Measurements from ENCODE around the gene WWTR1.

The WWTR1 gene

DNA sequence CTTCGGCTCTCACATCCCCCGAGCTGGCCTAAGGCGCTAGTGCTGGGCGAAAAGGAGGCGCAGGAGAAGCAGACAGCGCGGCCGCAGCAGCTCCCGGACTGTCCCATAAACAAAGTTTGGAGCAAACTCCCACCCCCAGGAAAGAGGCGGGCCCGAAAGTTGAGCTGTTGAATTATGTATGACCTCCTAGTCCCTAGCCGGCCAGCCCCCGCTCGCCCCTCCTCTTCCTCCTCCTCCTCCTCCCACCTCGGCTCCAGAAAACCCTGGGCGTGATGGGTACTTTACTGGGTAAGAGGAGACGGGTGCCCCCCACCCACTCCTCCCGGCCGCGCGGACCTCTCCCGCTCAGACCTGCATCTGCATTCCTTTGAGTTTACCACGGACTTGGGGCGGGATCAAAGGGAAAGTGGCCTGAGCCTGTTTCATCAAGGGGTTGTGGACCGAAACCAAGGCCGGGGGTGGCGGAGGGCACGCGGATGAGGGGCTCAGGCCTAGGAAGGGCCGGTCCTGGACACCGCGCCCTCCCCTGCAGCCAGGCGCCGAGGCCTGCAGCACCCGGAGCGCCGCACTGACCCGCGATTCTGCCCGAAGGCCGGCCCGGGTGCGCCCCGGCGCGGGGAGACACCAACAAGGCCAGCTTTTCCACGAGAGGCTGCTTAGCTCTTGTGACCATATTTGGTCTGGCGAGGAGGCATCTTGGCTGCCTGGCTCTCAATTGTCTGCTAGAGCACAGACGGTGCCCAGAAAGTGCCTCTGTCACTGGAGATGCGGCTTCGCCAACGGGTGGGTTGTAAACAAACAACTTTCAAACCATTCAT, at the start of gene WWTR1:
WWTR1 (minus strand) TSS at position 100 of the 818 bp plus-strand sequence. CDS start 719 bp downstream, outside the sequence.
- peak in 1 of 2 donors; percentile 10 for DNase-seq (ENCODE audit: low read depth in 2 of 2)

DNA sequence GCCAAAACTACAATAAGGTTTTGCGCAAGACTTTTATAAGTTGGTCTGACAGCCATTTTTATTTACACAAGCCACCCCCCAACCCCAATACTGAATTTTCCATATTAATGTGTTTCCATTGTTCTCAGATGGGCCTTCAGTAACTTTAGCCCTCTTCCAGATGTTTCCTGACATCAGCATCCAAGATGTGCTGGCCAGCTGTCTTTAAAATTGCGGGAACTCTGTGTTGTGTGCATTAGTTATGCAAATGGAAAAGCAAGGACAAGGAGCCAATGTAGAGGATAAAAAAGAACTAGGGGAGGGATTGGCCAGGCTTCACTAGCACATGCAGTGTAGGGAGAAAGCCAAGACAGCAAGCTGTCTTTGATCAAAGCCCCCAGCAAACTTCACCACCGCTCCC, 49.1 kb upstream of the WWTR1 start:
- no peak for DNase-seq (ENCODE audit: low read depth in 2 of 2)

DNA sequence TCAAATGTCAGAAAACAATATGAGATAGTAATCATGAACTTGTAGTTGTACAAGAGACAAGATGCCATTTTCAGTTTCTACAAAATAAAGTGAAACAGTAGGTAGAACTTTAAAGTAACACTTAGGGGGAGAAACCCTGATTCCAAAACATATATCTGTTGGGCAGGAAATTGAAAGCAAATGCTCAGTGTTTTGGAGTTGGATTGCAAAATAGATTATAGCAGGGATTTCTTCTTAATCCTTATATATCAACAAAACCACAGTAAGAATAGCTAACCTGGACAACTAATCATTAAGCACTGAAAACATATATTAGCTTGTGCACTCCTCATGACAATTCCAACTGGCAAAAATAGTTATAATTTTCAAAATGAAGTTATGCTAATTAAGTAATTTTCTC, 47.6 kb upstream of the WWTR1 start:
- DNase-seq (ENCODE audit: low read depth in 2 of 2) = no peak

DNA sequence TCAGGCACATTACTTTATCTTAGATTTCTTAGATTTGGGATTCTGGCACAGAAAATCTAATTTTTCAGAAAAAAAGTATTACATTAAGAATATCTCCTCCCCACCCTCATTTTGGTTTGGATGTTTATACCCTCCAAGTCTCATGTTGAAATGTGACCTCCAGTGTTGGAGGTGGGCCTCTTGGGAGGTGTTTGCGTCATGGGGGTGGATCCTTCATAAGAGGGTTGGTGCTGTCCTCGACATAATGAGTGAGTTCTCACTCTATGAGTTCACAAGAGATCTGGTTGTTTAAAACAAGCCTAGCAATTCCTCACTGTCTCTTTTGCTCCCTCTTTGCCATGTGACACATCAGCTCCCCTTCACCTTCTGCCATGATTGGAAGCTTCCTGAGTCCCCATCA, 45.6 kb upstream of the WWTR1 start:
- DNase-seq (ENCODE audit: low read depth in 2 of 2) = no peak

DNA sequence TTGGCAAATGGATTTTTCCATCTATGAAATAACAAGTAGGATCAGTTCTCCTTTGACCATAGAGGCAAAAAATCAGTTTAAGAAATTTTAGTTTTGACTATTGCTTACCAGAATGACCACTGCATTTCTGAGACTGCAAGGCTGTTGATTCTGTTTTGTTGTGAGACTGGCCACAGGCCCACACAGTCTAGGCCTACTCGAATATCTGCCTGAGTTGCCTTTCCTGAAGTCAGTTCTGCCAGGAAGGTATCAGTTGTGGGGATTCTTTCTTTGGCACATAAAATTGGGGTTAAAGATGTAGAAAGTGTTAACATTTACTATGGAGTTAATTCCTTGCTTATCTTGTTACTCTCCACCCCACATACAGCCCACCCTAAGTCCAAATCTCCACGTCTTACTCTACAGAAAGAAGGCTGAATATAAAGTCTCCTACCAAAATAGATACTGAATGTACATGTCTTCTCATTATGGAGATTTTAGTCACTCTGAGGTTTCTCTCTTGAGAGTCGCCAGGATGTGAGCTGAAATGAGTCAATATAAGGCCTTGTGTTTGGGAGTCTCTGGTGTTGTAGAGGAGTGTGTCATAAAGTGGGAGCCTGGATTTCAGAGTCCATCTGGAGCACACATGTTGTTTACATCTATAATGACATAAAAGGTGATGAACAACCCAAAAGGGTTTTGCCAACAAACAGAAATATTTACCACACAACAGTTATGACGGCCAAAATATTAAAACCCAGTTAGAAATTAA, 45.0 kb upstream of the WWTR1 start:
- DNase-seq (ENCODE audit: low read depth in 2 of 2) = no peak

DNA sequence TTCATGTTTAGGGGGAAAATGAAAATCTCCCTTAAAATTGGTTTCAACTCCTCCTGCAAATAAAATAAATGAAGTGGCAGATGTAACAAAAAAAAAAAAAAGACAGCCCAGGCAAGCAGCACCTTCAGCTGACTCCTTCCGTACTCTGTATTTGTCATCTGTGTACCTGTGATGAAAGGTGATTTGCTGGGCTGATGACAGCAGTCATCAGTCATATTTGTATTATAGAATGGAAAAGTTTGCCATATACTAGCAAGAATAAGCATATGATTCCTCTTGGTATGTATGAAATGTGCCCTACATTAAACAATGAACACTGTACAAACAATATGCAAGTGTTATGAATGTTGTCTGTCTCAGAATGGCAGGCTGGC, 44.1 kb upstream of the WWTR1 start:
- no peak for DNase-seq (ENCODE audit: low read depth in 2 of 2)

DNA sequence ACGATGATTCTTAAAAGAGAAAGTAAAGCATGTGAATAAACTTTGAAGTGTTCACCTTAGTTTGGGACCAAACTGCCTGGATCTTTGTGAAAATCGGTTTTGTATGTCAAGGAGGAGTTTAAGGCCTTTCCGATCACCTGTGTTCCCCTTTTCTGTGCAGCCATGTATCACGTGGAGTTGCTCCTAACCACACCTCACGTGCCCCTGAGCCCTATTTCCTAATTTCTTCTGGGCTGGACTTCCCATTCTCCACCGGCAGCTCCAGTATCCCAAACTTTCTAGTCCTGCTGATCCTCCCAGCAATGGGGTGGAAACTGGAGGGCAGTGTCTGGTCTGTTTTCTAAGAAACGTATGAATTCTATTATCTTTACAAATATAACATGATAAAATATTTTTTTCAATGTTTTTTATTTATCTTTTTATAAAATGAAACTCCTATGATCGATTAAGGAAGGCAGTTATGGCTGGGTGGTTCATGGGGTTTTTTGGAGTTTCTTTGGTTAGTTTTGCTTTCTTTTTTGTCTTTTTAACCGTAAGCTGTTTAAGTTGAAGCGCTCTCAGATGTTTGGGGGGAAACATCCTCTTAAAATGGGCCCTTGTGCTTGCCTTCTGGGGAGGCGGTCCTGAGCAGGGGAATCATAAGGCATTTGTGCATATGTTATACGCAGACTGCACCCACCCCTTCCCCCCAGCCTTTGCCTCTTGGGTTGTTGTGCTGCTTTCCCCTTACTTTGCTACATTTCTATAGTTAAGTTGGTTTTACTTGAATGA, 43.6 kb upstream of the WWTR1 start:
- DNase-seq (ENCODE audit: low read depth in 2 of 2) = no peak

DNA sequence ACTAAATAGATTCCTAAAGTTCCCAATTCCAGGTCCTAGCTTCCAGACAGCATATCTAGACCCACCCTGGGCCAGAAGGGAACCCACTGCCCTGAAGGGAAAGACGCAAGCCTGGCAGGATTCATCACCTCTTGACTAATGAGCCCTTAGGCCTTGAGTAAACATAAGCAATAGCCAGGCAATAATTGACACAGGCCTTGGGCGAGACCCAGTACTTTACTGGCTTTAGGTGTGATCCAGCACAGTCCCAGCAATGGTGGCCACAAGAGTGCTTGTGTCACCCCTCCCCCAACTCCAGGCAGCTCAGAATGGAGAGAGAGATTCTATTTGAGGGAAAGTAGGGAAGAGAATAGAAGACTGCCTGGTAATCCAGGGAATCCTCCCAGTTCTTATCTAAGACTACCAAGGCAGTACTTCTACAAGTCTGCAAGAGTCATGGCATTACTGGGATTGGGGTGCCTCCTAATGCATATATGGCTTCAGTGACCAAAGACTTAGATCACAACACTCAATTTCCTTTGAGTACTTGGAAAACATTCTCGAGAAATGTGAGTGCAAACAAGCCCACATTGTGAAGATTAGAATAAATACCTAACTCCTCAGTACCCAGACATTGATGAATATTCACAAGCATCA, 30.4 kb upstream of the WWTR1 start:
- DNase-seq (ENCODE audit: low read depth in 2 of 2) = no peak

DNA sequence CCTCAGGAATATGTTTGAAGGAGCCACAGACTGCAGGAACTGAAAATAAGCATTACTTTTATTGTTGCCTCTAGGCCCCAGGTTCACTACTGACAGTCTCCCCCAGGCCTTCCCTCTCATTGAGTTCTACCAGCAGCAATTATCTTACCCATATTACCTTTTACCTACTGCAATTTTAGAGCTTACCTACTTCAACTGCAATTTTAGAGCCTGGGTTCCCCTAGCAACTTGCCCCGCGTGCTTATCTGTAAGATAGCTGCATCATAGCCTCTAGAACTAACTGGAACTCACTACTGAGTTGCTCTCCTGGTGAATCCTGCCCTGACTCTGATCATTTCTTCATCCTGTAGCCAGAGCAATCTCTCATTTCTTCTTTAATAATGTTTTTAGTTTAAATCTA, 29.2 kb upstream of the WWTR1 start:
- no peak for DNase-seq (ENCODE audit: low read depth in 2 of 2)

DNA sequence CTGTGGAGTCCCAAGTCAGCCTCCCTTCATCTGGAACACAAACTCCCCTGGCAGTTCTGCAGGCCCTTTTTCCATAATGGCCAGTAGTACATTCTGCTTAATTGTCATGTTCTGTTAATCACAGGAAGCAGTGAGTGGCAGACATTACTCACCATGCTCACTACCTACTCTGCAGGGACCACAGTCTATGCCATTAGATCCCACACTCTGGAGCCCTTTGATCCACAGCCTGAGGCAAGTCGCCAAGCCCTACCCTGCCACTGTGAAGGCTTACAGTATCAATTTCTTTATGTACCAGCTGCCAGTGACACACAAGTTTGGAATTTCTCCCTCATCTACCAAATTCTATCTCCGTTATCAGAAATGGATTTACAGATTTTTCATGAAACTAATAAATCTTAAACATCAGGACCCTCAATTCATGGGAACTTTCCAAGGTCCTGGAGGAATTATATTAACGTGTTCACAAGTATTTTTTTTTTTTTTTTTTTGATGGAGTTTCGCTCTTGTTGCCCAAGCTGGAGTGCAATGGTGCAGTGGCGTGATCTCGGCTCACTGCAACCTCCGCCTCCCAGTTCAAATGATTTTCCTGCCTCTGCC, 20.6 kb upstream of the WWTR1 start:
- DNase-seq (ENCODE audit: low read depth in 2 of 2) = no peak

DNA sequence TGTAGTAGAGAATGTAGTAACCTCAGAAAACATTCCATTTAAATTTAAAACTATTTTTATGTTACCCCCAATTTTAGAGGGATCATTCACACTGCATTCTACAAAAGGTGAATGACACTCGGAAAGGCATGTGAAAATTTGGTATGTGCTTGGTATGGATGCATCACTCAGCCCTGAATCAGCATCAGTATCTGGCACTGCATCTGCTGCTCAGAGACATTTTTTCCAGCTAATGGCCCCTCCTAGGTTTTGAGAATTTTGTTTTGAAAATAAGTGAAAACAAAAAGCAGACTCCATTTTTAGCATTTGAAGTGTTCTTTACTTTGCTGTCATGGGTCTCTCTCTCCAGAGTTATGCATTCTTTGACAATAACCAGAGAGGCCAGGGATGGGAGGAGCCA, 15.6 kb upstream of the WWTR1 start:
- DNase-seq (ENCODE audit: low read depth in 2 of 2) = no peak

DNA sequence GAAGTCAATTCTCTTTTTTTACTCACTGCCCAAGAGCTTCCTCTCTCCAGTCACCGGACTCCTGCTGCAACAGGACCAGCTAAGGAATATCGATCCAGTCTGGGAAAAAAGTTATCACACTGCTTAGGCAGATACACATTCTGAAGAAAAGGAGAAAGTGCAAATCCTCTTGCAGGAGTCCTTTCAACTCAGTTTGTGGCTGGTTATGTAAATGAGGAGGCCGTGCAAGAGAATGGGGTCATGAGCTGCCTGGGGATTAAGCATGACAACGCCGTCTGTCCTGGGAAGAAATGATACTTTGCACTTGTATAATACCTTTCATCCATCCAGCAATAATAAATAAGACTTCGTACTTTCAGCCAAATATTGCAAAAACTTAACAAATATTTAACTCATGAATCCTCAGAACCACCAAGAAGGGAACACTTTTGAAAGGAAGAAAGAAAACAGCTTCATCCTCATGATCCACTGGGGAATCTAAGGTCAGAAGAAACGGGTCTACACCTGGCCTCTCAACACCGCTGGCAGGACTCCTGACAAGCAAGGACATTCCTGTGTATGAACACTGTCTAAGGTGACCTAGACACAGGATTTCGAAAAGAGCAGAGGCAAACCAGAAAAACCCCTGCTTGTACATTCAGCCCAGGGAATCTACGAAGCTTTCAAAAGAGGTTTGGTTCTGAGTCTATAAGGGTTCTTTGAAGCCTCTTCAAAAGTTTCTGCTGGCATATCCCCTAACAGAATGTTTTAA, 13.1 kb upstream of the WWTR1 start:
- DNase-seq (ENCODE audit: low read depth in 2 of 2) = no peak

DNA sequence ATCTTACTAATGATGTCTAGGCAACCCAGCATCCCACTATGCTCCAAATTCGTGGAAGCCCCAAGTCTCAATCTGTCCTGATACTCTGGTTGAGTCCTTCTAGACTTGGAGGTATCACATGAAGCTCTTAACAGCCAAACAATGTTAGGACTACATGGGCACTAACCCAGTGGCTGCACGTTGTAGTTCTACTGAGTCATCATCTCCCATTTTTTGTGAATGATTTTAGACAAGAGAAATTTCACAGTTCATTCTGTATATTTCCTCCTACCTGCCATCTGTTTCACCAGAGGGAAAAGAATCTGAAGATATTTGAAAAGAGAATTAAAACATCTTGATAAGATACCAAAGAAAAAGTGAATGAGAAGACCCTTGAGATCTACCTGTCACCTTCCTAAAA, 9.8 kb upstream of the WWTR1 start:
- no peak for DNase-seq (ENCODE audit: low read depth in 2 of 2)

DNA sequence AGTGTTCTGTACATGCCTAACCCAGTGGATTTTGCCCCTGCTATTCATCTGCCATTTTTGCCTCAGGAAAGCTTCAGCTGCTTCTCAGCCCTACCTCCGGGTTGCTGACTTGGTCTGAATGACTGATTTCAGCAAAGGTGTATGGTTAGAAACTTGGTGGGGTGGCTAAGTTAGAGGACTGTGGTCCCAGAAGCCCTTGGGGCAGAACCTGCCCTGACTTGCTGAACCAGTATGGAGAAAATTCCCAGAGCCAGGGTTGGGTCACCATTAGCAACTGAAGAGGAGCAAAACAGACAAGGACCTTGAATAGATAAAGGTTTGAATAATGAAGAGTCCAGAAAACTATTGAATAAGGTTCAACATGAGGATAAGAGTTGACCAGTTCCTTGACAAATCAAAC, 6.1 kb upstream of the WWTR1 start:
- DNase-seq (ENCODE audit: low read depth in 2 of 2) = no peak

DNA sequence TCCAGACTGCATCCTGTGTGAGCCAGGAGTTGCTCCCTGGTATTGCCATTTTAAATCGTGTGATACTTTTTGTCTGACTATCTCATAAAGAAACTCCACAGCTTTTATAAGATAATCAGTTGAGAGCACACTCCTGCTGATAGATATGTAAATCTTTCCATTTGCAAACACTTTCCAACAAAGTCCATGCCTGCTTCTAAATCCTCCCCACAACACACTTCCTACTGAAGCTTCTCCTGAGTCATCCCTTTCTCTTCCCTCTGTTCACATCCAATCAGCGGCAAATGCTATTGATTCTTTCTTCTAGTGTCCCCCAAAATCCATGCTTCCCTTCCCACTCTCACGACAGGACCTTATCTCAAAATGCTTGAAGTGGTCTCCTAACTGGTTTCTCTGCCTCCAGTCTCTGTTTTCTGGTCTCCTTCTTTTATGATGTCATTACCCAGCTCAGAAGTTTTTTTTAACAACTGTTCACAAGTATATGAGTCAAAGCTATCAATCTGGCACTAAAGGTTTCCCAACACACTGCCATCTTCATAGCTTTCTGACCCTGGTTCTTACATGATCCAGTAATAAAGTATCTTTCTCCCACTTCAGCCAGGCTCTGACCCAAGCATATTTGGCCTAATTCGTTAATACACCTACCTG, 4.5 kb upstream of the WWTR1 start:
- DNase-seq (ENCODE audit: low read depth in 2 of 2) = no peak

DNA sequence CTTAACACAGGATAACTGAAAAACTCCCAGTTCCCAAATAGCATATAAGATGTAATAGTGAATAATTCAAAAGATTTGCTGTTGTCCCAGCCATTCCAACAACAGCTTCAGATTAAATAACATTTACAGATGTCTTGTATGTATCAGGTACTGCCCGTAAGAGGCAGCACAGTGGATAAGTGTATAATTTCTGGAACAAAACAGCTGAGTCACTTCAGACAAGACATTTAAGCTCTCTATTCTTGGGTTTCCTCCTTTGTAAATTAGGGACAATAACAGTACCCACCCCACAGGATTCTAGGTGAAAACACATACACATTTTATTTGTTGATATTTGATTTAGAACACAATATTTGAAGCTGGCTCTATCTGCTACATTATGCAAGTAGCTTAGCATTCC, 2.6 kb upstream of the WWTR1 start:
- no peak for DNase-seq (ENCODE audit: low read depth in 2 of 2)

DNA sequence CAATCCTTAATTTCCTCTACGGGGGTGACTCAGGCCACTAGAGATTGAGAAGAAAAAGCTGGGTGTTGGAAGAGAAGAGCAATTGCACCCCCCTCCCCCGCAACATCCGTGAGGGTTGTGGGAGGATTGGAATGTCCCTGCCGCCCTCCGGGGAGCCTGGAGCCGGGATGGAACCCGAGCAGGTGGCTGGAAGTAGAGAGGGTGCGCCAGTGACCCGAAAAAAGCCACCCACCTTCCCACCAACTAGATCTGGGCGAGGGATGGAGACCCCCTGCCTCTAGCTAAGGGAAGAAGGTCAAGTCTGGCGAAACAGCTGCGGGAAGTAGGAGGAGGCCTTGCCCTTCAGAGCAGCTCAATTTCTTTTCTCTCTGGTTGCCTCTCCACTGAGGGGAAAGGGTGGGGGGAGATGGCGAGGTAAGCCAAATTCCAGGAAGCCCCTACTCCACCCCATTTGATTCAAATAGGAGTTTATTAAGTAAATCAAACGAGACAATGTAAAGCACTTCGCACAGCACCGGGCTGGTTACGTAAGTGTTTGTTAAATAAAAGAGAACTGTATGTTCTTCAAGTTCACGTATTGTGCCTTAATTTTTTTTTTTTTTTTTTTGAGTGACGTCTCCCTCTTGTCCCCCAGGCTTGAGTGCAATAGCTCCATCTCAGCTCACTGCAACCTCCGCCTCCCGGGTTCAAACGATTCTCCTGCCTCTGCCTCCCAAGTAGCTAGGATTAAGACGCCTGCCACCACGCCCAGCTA, 1.1 kb upstream of the WWTR1 start:
- no peak for DNase-seq (ENCODE audit: low read depth in 2 of 2)

DNA sequence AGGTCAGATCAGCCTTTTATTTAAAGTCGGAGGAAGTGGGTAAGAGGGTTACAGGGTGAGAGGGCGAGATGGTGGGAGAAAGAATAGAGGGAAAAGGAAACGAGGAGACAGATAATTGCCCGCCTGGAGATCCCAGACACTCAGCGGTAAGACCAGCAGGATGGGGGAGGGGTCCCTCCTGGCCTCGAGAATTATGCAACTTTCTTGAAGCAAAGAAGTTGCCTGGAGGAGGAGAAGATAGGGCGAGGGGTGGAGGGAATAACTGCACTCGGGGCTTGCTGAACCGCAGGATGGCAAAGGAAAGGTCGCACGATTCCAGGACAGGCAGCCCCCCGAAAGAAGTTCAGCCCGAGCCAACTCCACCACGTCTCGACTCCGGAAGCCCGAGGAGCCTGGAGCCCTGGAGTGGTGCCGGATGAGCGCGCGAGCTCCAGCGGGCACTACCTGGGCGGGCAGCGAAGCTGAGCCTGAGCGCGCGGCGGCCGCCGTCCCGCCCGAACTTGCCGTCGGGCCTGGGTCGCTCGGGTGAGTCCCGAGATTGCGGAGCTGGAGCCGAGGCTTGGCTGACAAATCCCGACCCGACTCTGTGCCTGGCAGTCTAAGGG, 402 bp downstream of the WWTR1 start:
- no peak for DNase-seq (ENCODE audit: low read depth in 2 of 2)
